Renal pelvis (tissue), 4 donors: ENCODE data around the gene ADPRHL1. TPM values are rescaled to one million over a fixed set of nuclear protein-coding genes. Genes with fewer than 3 reads are reported as not detected.
"Not testable (repeated sequence)": the region's sequence is repeated elsewhere in the genome, so short reads cannot be mapped to it uniquely, and the experiment has no call there.

Source experiments
- DNase-seq: peaks from one replicate; pipeline ENCODE4 v3.0.0-alpha.2; 2013
- polyA plus RNA-seq, 3 donors: library from polyadenylated mRNA; unstranded; fragments of 120-200 nt; gene quantifications; one replicate each; pipeline ENCODE4 v1.2.1, GENCODE V29; 2013; ENCODE audit not compliant: insufficient read length in 3 of 3

ADPRHL1 gene
- polyA plus RNA-seq, 3 donors: 2.8 to 5.6 (median 4.7) TPM

DNA sequence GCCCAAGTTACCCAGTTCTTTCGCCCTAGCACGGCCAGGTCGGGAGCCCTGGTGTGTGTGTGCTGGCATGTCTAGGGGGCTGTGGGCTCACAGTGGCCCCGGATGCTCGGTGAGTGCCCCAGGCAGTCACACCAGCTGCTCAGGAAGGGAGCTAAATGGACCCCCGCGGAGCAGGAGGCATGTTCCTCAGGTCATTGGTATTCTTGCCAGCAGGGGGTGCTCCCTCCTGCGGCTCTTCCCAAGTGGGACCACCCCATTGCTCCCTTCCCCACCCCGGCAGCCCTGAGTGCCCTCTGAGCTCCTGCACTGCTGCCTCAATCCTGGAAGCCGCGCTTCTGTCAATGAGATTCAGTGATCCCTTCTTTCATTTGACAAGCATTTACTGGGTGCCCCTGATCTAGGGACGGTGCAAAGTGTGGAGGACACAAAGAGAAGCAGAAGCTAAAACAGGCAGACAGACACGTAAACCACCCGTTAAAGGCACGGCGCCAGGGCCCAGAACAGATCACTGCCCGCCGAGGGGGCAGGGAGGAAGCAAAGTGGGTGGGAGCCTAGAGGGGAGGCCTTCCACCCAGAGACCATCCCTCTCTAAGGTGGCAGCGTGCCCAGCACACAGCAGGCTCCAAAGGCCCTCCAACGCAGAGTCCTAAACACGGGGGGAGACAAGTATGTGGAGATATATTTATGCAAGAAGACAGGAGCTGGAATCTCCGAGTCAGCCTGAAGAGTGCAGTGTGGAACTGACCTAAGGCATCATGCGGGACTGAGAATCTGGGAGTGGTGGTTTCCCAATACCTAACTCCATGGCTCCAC lies 5.2 kb upstream of the ADPRHL1 start:
- DNase-seq: no peak

GRCh38 chr13:113457510-113457909 lies 4.2 kb upstream of the ADPRHL1 start:
- DNase-seq: no peak

- no peak for DNase-seq
These were observed 2.9 kb upstream of the ADPRHL1 start for GRCh38 chr13:113456116-113456702.

GRCh38 chr13:113455384-113455783 lies 2.1 kb upstream of the ADPRHL1 start:
- DNase-seq: no peak

DNA sequence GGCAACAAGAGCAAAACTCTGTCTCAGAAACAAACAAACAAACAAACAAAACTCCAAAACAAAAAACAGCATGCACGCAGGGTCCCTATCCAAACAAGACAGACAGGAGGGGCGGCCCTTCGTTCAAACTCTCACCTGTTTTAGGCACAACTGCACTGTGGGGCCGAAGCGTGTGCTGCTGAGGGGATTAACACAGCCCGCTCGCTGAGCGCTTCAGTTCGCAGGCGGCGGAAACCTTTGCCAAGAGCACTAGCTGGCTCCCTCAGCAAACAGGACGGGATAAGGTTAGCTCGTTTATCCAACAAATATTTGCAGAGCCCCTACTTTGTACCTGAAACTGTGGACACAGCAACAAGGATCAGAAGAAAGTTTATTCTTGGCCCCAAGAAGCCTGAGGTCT lies 1.6 kb upstream of the ADPRHL1 start:
- no peak for DNase-seq

GRCh38 chr13:113452466-113452865 lies 822 bp downstream of the ADPRHL1 start:
- no peak for DNase-seq

GRCh38 chr13:113451951-113452421 lies 1.3 kb downstream of the ADPRHL1 start:
- no peak for DNase-seq

- not testable (repeated sequence) for DNase-seq
These were observed 2.2 kb downstream of the ADPRHL1 start for GRCh38 chr13:113450861-113451620.

DNA sequence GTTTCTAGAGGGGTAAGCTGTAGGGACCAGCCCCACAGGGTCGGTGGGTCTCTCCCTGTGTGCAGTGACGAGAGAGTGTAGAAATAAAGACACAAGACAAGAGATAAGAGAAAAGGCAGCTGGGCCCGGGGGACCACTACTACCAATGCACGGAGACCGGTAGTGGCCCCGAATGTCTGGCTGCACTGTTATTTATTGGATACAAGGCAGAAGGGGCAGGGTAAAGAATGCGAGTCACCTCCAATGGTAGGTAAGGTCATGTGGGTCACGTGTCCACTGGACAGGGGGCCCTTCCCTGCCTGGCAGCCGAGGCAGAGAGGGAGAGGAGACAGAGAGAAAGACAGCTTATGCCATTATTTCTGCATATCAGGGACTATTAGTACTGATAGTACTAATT lies 2.9 kb downstream of the ADPRHL1 start:
- DNase-seq: not testable (repeated sequence)

GRCh38 chr13:113449693-113450347 lies 3.5 kb downstream of the ADPRHL1 start:
- DNase-seq: no peak

DNA sequence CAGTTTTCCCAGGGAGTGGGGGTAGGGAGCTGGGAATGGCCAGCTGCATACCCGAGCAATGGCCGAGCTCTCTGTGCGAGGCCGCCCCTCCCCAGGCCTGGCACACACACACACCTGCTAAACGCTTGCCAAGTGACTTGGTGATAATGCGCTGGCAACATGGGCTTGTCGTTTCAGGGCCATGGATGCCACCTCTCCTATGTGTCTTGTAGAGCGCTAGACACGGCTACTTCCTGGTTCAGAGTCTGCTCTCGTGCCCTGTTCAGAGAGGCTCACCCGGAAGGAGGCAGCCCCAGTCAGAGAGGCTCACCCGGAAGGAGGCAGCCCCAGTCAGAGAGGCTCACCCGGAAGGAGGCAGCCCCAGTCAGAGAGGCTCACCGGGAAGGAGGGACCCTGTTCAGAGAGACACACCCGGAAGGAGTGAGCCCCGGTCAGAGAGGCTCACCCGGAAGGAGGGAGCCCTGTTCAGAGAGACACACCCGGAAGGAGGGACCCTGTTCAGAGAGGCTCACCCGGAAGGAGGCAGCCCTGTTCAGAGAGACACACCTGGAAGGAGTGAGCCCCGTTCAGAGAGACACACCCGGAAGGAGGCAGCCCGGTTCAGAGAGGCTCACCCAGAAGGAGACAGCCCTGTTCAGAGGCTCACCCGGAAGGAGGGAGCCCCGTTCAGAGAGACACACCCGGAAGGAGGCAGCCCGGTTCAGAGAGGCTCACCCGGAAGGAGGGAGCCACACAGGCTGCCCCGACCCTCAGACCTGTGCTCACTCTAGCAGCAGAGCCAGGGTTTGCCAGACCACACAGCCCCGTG lies 4.2 kb downstream of the ADPRHL1 start:
- no peak for DNase-seq

DNA sequence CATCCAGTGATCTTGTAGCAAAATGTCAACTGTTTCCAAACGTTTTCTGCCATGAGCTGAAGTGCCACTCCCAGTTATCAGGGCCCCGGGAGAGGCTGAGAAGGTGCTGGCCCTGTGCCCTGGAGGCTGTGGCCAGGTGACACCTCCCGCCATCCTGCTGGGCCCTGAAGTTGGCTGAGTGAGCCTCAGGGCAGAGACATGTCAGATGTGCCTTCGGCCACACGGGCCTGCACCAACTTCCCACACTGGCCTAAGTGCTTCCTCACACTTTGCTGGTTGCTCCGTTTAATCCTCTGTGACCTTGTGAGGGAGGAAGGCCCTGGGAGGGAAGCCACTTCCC lies 4.8 kb downstream of the ADPRHL1 start:
- no peak for DNase-seq

- no peak for DNase-seq
These were observed 5.7 kb downstream of the ADPRHL1 start for GRCh38 chr13:113447596-113447995.

DNA sequence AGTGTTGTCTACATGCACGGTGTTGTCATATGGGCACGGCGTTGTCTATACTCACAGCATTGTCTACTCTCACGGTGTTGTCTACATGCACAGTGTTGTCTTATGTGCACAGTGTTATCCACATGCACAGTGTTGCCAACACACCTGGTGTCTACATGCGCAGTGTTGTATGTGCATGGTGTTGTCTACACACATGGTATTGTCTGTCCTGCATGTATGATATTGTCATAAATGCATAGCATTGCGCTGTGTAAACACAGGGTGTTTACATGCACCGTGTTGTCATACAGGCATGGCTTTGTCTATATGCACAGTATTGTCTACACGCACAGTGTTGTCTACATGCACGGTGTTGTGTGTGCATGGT lies 6.8 kb downstream of the ADPRHL1 start:
- no peak for DNase-seq

DNA sequence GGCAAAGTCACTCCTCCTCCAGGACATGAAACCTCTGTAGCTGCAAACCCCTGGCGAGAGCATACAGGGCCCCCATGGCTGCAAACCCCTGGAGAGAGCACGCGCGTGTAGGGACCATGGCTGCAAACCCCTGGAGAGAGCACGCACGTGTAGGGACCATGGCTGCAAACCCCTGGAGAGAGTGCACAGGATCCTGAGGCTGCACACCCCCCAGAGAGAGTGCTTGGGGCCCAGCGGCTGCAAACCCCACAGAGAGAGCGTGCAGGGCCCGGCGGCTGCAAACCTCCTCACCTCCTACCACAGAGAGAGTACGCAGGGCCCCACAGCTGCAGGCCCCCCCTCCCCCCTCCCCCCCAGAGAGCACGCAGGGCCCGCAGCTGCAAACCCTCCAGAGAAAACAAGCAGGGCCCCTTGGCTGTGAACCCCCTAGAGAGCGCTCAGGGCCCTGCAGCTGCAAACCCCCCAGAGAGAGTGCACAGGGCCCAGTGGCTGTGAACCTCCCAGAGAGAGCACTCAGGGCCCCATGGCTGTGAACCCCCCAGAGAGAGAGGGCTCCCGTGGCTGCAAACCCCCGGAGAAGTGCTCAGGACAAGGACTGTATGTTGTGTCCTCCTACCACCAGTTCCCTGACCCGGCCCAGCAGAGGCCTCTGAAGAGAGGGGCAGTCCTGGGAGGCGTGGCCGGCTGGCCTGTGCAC lies 7.3 kb downstream of the ADPRHL1 start:
- DNase-seq: no peak

- DNase-seq: no peak
These were observed 9.3 kb downstream of the ADPRHL1 start for GRCh38 chr13:113443991-113444390.

DNA sequence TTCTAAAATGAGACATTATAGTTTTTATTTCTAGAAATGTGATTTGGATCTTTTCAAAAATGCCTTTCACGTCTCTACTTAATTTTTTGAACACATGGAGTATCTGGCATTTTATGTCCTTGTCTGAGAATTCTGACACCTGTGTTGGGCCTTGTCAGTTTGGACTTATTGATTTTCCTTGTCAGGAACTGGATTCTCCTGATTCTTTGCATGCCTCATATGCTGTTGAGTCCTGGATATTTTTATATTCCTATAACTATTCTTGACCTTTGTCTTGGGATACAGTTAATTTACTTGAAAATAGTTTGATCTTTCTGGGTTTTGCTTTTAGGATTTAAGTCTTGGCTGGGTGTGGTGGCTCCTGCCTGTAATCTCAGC lies 10.3 kb downstream of the ADPRHL1 start:
- DNase-seq: no peak

DNA sequence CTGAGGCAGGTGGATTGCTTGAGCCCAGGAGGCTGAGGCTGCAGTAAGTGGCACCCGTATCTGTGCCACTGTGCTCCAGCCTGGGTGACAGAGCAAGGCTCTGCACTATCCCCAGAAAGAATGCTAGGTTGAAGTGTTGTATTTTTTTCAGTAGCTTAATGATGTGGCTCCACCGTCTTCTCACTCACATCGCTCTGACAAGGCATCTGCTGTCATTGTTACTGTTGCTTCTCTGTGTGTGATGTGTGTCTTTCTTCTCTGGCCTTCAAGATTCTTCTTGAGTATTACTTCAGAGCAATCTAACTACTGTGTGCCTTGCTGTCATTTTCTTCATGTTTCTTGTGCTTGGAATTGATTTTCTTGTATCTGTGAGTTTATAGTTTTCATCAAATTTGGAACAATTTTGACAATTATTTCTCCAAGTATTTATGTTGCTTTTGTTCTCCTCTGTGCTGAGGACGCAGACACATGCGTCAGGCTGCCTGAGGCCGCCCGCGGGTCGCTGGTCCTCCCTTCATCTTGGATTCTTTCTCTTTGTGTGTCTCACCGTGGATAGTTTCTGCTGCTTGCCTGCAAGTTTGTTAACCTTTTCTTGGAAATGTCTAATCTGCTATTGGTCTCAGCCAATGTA lies 10.8 kb downstream of the ADPRHL1 start:
- no peak for DNase-seq

GRCh38 chr13:113441661-113442060 lies 11.6 kb downstream of the ADPRHL1 start:
- no peak for DNase-seq

GRCh38 chr13:113437408-113438010 lies 15.8 kb downstream of the ADPRHL1 start:
- DNase-seq: no peak
